Brain pericyte (primary cell): ENCODE measurements around the gene HOXD10.

ENCODE experiments used
- DNase-seq: peaks from one replicate; pipeline ENCODE4 v3.0.0-alpha.2; 2012; ENCODE audit warnings: low read depth, low spot score

HOXD10 gene

GRCh38 chr2:176106581-176107539 is 9.7 kb upstream of the HOXD10 start, which contains the start of gene HOXD11:
Gene HOXD11 (plus strand): TSS chr2:176107280. CDS start chr2:176107356, 76 bp downstream.
- no peak for DNase-seq

- DNase-seq, result no peak
Measured at GRCh38 chr2:176107731-176108181, 8.8 kb upstream of the HOXD10 start.

- no peak for DNase-seq
Measured at GRCh38 chr2:176109192-176109901, 7.2 kb upstream of the HOXD10 start.

GRCh38 chr2:176109946-176110345 is 6.6 kb upstream of the HOXD10 start:
- DNase-seq, result no peak

GRCh38 chr2:176110415-176111308 is 5.9 kb upstream of the HOXD10 start:
- DNase-seq, result no peak

GRCh38 chr2:176111309-176111663 is 5.3 kb upstream of the HOXD10 start:
- DNase-seq, result no peak

GRCh38 chr2:176111846-176112374 is 4.7 kb upstream of the HOXD10 start:
- no peak for DNase-seq

GRCh38 chr2:176112375-176113302 is 3.9 kb upstream of the HOXD10 start:
- DNase-seq, result no peak

- no peak for DNase-seq
Measured at GRCh38 chr2:176114120-176114929, 2.3 kb upstream of the HOXD10 start.

- DNase-seq, result no peak
Measured at GRCh38 chr2:176114930-176115625, 1.5 kb upstream of the HOXD10 start.

- no peak for DNase-seq
Measured at GRCh38 chr2:176117162-176117822, 714 bp downstream of the HOXD10 start.

- DNase-seq, result no peak
Measured at GRCh38 chr2:176117823-176118371, 1.3 kb downstream of the HOXD10 start.

- no peak for DNase-seq
Measured at GRCh38 chr2:176118601-176119339, 2.2 kb downstream of the HOXD10 start.

GRCh38 chr2:176120364-176121189 is 4.0 kb downstream of the HOXD10 start:
- DNase-seq, result no peak

GRCh38 chr2:176121190-176122051 is 4.8 kb downstream of the HOXD10 start:
- DNase-seq, result no peak
